ENCODE data around the gene PRKCSH.
A peak's percentile ranks its signal among the peaks of the same experiment; 100 is the strongest.
"Not testable (repeated sequence)": the region's sequence is repeated elsewhere in the genome, so short reads cannot be mapped to it uniquely, and the experiment has no call there.

The PRKCSH gene, protein sequence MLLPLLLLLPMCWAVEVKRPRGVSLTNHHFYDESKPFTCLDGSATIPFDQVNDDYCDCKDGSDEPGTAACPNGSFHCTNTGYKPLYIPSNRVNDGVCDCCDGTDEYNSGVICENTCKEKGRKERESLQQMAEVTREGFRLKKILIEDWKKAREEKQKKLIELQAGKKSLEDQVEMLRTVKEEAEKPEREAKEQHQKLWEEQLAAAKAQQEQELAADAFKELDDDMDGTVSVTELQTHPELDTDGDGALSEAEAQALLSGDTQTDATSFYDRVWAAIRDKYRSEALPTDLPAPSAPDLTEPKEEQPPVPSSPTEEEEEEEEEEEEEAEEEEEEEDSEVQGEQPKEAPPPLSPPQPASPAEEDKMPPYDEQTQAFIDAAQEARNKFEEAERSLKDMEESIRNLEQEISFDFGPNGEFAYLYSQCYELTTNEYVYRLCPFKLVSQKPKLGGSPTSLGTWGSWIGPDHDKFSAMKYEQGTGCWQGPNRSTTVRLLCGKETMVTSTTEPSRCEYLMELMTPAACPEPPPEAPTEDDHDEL

DNA sequence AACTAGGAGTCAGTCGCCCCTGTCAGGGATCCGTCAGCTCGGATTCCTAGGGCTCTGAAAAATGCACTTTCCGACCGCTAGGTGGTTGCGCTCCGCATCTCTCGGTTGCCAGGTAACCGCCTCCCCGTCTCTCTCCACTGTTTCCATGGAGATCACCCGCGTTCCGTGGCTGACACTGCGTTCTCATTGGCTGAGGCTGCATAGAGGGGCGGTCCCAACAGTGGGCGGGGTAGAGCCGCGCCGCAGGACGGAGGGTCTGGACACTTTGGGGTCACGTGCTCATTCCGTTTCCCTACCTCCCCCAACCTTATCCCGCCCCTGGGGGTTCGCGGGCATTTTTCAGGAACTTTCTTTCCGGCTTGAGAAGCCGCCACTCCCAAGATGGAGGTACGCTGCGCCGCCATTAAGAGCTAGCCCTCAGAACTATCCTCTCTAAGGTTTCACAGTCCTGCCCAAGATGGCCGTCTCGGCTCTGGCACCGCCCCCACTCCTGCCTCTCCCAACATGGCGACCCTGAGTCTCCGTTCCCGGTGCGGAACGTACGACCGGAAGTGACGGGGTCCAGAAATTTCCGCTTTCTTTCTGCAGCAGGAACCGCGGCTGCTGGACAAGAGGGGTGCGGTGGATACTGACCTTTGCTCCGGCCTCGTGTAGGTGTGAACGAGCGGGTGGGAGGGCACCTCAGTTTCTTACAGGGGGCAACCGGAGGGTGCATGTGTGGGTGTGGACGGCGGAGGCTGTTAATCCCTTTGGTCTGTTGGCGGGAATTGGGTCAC is at the start of gene PRKCSH, which contains the start of gene ODAD3:
Gene PRKCSH, plus strand, starts transcription at position 579 of the 776 bp plus-strand sequence. CDS start 483 bp downstream, outside the sequence.
Gene ODAD3, minus strand, starts transcription at position 65 of the 776 bp plus-strand sequence. CDS start 105 bp downstream, outside the sequence.
- DNase-seq = peak; percentile 96

GRCh38 chr19:11387162-11388034 is 48.0 kb upstream of the PRKCSH start:
- DNase-seq = no peak

DNA sequence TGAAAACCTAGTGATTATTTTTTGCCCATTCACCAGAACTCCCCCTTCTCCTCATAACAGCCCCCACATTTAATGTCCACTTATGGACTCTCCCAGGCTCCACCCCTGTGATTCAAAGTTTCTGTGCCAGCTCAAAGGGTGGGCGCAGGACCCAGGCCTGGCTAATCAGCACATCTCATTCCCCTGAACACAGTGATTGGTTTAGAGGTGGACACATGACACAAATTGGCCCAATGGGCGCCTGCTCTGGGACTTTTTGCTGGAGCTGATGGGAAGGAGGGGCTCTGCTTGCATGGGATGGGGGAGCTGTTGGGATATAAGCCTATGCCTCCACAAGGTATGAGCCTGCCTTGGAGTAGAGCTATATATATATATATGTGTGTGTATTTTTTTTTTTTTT is 45.1 kb upstream of the PRKCSH start:
- no peak for DNase-seq

DNA sequence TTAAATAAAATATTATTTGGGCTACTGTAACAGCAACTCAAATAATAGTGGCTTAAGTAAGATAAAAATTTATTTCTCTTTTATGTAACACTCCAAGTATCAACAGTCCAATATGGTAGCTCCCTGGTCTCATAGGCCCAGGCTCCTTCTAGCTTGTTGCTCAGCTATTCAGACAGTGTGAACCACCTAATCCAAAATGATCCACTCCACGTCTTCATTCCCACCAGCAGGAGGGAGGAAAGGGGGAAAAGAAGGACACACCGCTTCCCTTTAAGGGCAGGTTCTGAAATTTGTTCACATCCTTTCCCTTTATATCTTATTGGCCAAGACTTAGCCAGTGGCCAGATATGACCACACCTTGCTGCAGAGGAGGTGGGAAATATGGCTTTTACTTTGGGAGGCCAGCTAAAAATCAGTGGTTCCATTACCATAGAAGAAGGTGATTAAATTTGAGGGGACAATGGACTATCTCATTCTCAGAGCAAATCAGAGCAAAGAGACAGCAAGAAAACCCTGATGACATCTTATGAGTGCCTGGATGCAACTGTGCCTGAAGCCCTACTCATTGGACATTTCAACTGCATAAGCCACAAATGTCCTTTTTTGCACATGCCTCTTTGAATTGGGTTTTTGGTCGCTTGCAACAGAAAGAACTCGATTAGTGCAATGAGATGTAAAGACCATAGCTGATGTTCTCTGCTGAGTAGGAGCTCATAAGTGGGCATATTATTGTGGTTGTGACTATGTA is 44.3 kb upstream of the PRKCSH start:
- DNase-seq = no peak

DNA sequence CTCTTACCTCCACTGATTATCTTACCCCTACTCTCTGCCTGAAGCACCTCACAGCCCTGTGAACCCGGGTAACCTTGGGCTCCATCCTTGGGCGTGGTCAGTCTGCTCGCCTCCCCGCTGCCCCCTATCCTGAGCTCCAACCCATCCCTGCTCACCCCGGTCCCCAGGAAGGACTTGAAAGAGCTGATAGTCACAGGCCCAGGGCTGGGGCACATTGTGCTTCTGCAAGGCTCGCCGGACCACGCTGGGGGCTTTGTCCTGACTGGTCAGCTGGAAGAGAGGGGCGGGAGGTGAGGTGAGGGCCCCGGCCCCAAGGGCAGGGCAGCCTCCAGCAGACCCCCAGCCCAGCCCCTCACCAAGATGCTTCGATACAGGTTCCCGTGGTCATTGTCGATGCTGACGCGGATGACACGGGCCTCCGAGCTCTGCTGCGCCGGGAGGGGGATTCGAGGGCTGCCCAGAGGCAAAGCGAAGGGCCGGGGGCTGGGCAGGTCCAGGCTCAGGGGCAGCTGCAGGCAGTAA is 38.3 kb upstream of the PRKCSH start:
- no peak for DNase-seq

GRCh38 chr19:11399667-11400066 is 35.8 kb upstream of the PRKCSH start:
- no peak for DNase-seq

DNA sequence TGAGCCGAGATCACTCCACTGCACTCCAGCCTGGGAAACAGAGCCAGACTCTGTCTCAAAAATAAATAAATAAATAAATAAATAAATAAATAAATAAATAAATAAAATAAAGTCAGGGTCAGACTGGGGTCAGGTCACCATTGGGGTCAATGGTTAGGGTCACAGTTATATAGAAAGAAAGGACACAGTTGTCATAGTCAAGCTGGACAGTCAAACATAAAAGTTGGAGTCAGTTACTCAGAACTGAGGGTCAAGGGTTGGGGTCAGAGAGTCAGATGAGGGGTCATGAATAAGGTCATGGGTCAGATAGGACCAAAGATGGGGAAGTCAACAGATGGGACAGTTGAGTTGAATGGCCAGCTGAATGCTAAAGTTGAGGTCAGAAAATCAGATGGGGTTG is 34.6 kb upstream of the PRKCSH start:
- no peak for DNase-seq

GRCh38 chr19:11401808-11402543 is 33.5 kb upstream of the PRKCSH start:
- DNase-seq = no peak

DNA sequence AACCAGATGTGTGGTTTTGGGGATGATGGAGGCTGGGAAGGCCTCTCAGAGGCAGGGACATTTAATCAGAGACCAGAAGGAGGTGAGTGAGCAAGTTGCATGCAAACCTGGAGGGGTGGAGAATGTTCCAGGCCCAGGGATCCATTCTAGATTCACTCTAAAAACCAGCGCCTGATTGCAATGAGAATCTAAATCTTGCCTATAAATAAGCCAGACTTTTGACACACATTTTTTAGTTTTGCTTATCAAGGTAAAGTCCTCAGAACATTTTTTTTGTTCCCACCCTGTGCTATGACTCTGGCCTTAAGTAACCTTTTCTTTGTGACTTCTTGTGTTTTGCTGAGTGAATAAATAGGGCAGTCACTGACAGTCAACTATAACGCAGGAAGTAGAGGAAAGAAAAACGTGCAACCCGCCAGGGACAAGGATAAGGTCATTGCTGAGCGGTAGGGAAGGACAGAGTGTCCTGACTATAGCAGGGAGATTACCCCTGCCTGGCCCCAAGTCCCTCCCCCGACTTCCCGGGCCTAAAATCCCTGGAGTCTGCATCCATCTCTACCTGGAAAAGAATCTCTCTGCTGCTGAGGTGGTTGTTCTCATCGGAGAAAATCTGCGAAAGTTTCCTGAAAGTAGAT is 30.7 kb upstream of the PRKCSH start:
- no peak for DNase-seq

DNA sequence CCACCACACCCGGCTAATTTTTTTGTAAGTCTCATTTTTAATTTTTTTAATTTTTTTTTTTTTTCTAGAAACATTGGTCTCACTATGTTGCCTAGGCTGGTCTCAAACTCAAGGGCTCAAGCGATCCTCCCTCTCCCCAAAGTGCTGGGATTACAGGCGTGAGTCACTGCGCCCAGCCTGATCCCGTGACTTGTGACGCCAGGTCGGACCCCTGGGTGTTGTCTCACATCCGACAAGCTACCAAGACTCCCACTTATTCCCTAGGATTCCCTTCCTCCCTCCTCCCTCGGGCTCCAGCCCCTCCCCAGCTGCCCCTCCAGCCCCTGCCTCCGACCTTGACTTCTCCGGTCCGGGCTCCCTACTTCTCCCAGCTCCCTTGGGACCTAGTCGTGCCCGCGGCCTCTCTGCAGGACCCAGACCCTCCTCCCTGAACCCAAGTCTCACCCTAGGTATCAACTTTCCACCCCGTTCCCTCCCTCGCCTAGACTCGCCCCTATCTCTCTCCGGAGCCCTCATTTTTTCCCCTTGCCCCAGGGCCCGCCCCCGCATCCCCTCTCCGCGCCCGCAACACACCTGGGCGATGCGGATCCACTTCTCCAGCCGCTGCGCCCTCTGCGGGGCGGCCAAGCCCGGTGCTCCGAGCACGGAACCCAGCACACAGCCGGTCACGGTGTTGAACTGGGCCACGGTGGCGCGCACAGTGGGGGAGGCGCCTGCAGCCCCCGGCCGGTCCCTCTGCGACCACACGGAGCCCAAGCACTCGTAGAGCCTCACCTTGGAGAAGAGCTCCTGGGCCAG is 29.4 kb upstream of the PRKCSH start:
- DNase-seq = no peak

GRCh38 chr19:11406703-11407236 is 28.7 kb upstream of the PRKCSH start:
- not testable (repeated sequence) for DNase-seq

DNA sequence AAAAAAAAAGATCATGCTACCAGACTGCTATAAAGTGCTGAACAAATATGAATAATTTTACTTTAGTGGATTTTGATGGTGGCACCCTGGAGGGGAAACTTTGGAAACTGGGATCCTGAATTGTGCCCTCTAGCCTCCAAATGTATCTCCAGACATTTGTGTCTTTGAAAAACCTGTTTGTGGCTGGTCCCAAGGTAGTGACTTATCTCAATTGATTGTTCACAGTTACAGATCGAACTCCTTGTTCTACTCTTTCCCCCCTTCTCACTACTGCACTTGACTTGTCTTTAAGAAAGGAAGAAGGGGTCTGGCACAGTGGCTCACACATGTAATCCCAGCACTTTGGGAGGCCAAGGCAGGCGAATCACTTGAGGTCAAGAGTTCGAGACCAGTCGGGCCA is 26.8 kb upstream of the PRKCSH start:
- DNase-seq = no peak

GRCh38 chr19:11410682-11411081 is 24.8 kb upstream of the PRKCSH start:
- no peak for DNase-seq

DNA sequence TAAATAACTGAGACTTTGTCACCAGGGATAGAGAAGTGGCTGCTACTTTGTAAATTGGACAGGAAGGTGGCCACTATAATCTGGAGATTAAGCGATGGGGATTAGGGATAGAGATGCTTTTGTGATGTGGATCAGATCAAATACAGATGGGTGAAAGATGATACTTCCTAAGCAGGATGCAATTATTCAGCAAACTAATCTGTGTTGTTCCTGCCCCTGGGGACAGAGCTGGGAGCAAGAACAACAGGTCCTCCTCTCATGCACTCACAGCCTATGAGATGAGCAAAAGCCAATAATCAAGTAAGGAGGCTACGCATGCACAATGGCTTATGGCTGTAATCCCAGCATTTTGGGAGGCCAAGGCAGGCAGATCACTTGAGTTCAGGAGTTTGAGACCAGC is 20.9 kb upstream of the PRKCSH start:
- no peak for DNase-seq

DNA sequence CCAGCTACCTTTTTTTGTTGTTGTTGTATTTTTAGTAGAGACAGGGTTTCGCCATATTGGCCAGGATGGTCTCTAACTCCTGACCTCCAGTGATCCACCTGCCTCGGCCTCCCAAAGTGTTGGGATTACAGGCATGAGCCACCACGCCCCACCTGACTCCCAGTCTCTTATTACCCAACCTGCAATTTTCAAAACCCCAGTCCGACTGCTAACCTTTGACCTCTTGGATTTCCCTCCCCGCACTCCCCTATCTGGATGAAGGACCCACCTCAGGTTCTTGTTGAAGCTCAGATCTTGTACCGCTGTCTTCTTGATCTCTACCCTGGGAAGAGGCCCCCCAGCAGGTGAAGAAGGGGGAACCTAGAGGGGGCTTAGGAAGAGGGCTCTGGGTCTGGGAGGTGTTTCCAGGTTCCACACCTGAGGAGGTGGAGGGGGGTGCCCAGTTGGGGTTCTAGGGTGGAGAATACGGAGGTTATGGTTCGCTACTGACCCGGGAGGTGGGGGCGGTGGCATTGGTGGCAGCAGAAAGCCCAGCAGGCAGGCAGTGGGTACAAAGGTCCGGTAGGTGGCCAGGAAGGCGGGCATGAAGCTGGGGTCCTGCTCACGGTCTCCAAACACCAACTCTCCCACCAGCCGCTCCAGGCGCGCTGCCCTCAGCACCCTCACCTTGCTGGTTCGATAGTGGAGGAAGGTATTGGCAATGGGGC is 18.9 kb upstream of the PRKCSH start:
- no peak for DNase-seq

GRCh38 chr19:11418094-11418548 is 17.3 kb upstream of the PRKCSH start:
- peak; percentile 70 for DNase-seq

DNA sequence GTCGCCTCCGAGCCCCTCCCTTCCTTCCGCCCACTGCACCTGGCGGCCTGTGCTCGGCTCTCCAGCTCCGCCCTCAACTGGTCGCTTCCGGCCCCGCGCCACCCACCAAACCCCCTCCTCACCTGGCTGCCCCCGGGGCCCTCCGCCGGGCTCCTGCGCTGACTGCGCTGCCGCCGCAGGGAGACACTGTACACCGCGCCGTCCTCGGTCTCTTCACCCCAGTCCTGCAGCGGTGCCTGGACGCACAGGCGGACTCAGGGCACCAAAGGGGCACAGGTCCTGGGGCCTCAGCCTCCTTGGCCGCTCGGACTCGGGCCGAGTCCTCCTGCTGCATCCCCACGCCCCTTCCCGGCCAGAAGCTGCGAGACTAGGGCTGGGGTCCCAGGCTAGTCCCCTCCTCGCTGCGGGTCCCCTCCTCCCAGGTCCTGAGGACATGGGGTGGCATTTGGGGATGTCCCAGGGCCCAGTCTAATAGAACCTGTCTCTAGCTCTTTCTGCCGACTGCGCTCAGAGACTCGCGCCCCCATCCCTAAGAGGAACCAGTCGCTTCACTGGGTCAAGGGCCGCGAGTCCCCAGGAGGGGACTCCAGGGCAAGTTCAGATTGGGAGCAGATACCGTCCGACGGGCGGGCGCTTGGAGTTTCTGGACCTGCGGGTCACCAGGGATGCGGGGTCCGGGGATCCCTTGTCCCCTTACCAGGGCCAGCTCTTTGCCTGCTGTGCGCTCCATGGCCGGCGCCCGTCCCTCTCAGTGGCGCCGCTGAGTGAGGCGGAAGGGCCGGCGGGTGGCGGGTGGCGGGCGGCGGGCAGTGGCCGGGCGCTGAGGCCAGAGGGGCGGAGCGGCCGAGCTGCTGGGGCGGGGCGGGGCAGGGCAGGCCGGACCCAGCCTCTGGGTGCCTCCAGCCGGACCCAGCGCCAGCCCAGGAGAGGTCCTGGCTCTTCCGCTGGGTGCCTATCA is 16.6 kb upstream of the PRKCSH start, which contains the start of gene RGL3:
Gene RGL3, minus strand, starts transcription at position 766 of the 958 bp plus-strand sequence. Its CDS starts 36 bp downstream, at position 730.
- peak; percentile 70 for DNase-seq
